K562 (cell line): ENCODE results near the gene MAP2K3. TPM values are rescaled to one million over a fixed set of nuclear protein-coding genes. Genes with fewer than 3 reads are reported as not detected.

ENCODE experiments used
- BCL6 ChIP-seq: fragments of 250-450 bp; sonication (Bioruptor Pico); IDR thresholded peaks from 2 replicates; pipeline ENCODE4 v1.4.0; 2020
- CGGBP1 ChIP-seq: fragments of 250-450 bp; sonication (Bioruptor Pico); IDR thresholded peaks from 2 replicates; pipeline ENCODE4 v1.9.0; 2021; ENCODE audit warnings: mild to moderate bottlenecking
- FOXM1 ChIP-seq, 2 experiments: fragments of 450-650 bp in 1 of 2; sonication (generic) in 1 of 2; formaldehyde crosslinking in 1 of 2; IDR thresholded peaks; 2 replicates each; pipeline versions ENCODE4 v1.6.1 to v1.9.0; 2017 to 2022; ENCODE audit warnings: low read depth in 2 of 2, mild to moderate bottlenecking in 2 of 2, missing genetic modification reagents in 1 of 2, moderate library complexity in 1 of 2
- GATAD2B ChIP-seq: fragments of 450-650 bp; IDR thresholded peaks from 2 replicates; pipeline ENCODE4 v1.6.1; 2017; ENCODE audit warnings: mild to moderate bottlenecking, borderline replicate concordance
- HEY1 ChIP-seq: fragments of 250-450 bp; sonication (Bioruptor Pico); IDR thresholded peaks from 2 replicates; pipeline ENCODE4 v1.5.0; 2020; ENCODE audit warnings: mild to moderate bottlenecking, moderate library complexity, borderline replicate concordance
- IRF9 ChIP-seq: fragments of 450-650 bp; IDR thresholded peaks from 2 replicates; pipeline ENCODE4 v1.6.1; 2016; ENCODE audit warnings: missing biosample characterization, missing genetic modification characterization
- NR2C1 ChIP-seq, 2 experiments: fragments of 450-650 bp; IDR thresholded peaks; 2 replicates each; pipeline ENCODE4 v1.6.1; 2017; ENCODE audit warnings: mild to moderate bottlenecking in 2 of 2, antibody characterized with exemption in 1 of 2, inconsistent platforms in 1 of 2, missing compliant biosample characterization in 1 of 2, missing genetic modification characterization in 1 of 2
- PCBP1 ChIP-seq: fragments of 200-400 bp; formaldehyde crosslinking; IDR thresholded peaks from 2 replicates; pipeline ENCODE4 v1.6.1; 2018; ENCODE audit warnings: mild to moderate bottlenecking, low read depth, low read length; ENCODE audit not compliant: poor library complexity, severe bottlenecking
- PHF20 ChIP-seq: fragments of 450-650 bp; IDR thresholded peaks from 2 replicates; pipeline ENCODE4 v1.6.1; 2018; ENCODE audit not compliant: partially characterized antibody
- RAD21 ChIP-seq, 2 experiments: fragments of 250-450 bp in 1 of 2; fragments of 450-650 bp in 1 of 2; sonication (Bioruptor Pico) in 1 of 2; formaldehyde crosslinking in 1 of 2; IDR thresholded peaks in 1 of 2; conservative IDR thresholded peaks in 1 of 2; 2 replicates each; pipeline versions ENCODE4 v1.4.0 to v1.8.0; 2020 to 2022; ENCODE audit warnings: mild to moderate bottlenecking in 2 of 2, moderate library complexity in 1 of 2
- RFX5 ChIP-seq: IDR thresholded peaks from 2 replicates; pipeline ENCODE4 v1.6.1; 2011; ENCODE audit warnings: low read depth, mild to moderate bottlenecking, improper control_type of control experiment, low read length
- TCF7L2 ChIP-seq: fragments of 150-350 bp; IDR thresholded peaks from 2 replicates; pipeline ENCODE4 v1.6.1; 2016; ENCODE audit warnings: low read depth, mild to moderate bottlenecking, low read length, moderate library complexity
- ZBTB33 ChIP-seq: sonication (generic); formaldehyde crosslinking; IDR thresholded peaks from 2 replicates; pipeline ENCODE4 v1.8.1; 2023; ENCODE audit warnings: mild to moderate bottlenecking, missing genetic modification reagents
- ZFP1 ChIP-seq: fragments of 450-650 bp; formaldehyde crosslinking; IDR thresholded peaks from 2 replicates; pipeline ENCODE4 v1.4.0; 2020; ENCODE audit warnings: mild to moderate bottlenecking, mixed read lengths
- ZNF140 ChIP-seq: fragments of 250-450 bp; sonication (Bioruptor Pico); IDR thresholded peaks from 2 replicates; pipeline ENCODE4 v1.8.0; 2021; ENCODE audit warnings: moderate library complexity, mild to moderate bottlenecking, inconsistent platforms
- ZNF174 ChIP-seq: fragments of 250-450 bp; sonication (Bioruptor Pico); IDR thresholded peaks from 2 replicates; pipeline ENCODE4 v1.4.0; 2020; ENCODE audit warnings: mild to moderate bottlenecking
- ZNF311 ChIP-seq: fragments of 250-450 bp; sonication (Bioruptor Pico); IDR thresholded peaks from 2 replicates; pipeline ENCODE4 v1.4.0; 2020; ENCODE audit warnings: mild to moderate bottlenecking, moderate library complexity
- ZNF518B ChIP-seq: fragments of 250-450 bp; sonication (Bioruptor Pico); IDR thresholded peaks from 2 replicates; pipeline ENCODE4 v1.5.0; 2021; ENCODE audit warnings: mild to moderate bottlenecking, moderate library complexity
- polyA plus RNA-seq, 8 experiments: library from polyadenylated mRNA; depleted of rRNA in 4 of 8; stranded (reverse) in 5 of 8; unstranded in 3 of 8; fragments of >200 nt; fragmentation: Nextera tagmentation in 2 of 8; fragmentation: Illumina TruSeq in 1 of 8; extraction: Ambion mirVana in 2 of 8; extraction: Trizol in 1 of 8; gene quantifications; 2 replicates each; pipeline versions ENCODE4 v1.2.1 to v1.2.3, GENCODE V29; 2011 to 2014; ENCODE audit warnings: inconsistent platforms in 1 of 8, missing spikeins in 1 of 8
- total RNA-seq, 7 experiments: library from RNA; depleted of rRNA in 6 of 7; stranded (reverse); fragments of >200 nt in 6 of 7; fragmentation: Illumina TruSeq in 2 of 7; extraction: Trizol in 2 of 7; gene quantifications; 2 replicates each; pipeline versions ENCODE4 v1.2.1 to v1.2.3, GENCODE V29; 2011 to 2021; ENCODE audit warnings: low replicate concordance in 1 of 7
- TF ChIP-seq, protein P1 (sequence below): fragments of 250-450 bp; sonication (Bioruptor Pico); IDR thresholded peaks from 2 replicates; pipeline ENCODE4 v1.6.1; 2021; ENCODE audit warnings: mild to moderate bottlenecking

The MAP2K3 gene
- total and polyA plus RNA-seq, 9 of the 15 experiments (the other 6 are each of a cell fraction or from before 2014, with no cell fraction given): 0.18 to 14.8 (median 3.5) TPM

GRCh38 chr17:21258593-21258992, 25.9 kb upstream of the MAP2K3 start (continued):
- TF ChIP-seq ZNF518B (CRISPR knock-in tag) (no peak), FOXM1 (IDR thresholded peaks at IDR 0.05; ENCODE audit: low read depth) (no peak), FOXM1 (CRISPR knock-in tag; IDR thresholded peaks at IDR 0.05; ENCODE audit: low read depth) (no peak), NR2C1 (IDR thresholded peaks at IDR 0.05) (no peak), NR2C1 (tag; IDR thresholded peaks at IDR 0.05) (peak; percentile 52; the same call in 1 of the 2 replicates), CGGBP1 (CRISPR knock-in tag) (no peak), TCF7L2 (no peak), RFX5 (no peak), ZBTB33 (CRISPR knock-in tag) (no peak), ZNF174 (CRISPR knock-in tag) (no peak), BCL6 (CRISPR knock-in tag) (no peak), PHF20 (no peak), RAD21 (CRISPR knock-in tag; conservative IDR thresholded peaks at IDR 0.05 in 1 of 2, IDR thresholded peaks at IDR 0.05 in 1 of 2) (no peak), IRF9 (0 out of 2 replicates have a peak, but pooled peaks have one; percentile 9), ZFP1 (CRISPR knock-in tag) (no peak), ZNF311 (0 out of 2 replicates have a peak, but pooled peaks have one; percentile 51), PCBP1 (no peak), GATAD2B (no peak), ZNF140 (CRISPR knock-in tag) (no peak), HEY1 (CRISPR knock-in tag) (no peak)
- TF ChIP-seq, protein P1, sequence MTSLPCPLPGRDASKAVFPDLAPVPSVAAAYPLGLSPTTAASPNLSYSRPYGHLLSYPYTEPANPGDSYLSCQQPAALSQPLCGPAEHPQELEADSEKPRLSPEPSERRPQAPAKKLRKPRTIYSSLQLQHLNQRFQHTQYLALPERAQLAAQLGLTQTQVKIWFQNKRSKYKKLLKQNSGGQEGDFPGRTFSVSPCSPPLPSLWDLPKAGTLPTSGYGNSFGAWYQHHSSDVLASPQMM (CRISPR knock-in tag): no peak
